HL-60 (cell line): ENCODE data around the gene SLC9C1.

Experiments used
- GABPA ChIP-seq: IDR thresholded peaks from 2 replicates; pipeline ENCODE4 v1.6.1; 2012; ENCODE audit warnings: low read depth
- POLR2AphosphoS5 ChIP-seq: IDR thresholded peaks from 2 replicates; pipeline ENCODE4 v1.6.1; 2012; ENCODE audit warnings: low read depth
- REST ChIP-seq: IDR thresholded peaks from 2 replicates; pipeline ENCODE4 v1.6.1; 2012; ENCODE audit warnings: low read depth; ENCODE audit not compliant: insufficient replicate concordance
- SPI1 ChIP-seq: IDR thresholded peaks from 2 replicates; pipeline ENCODE4 v1.6.1; 2012; ENCODE audit warnings: low read depth, mild to moderate bottlenecking, borderline replicate concordance
- TF ChIP-seq, protein P1 (sequence below): IDR thresholded peaks from one replicate; pipeline ENCODE4 v1.5.1; 2011; ENCODE audit warnings: low read length, control low read depth, inconsistent platforms; ENCODE audit not compliant: insufficient read depth

- TF ChIP-seq POLR2AphosphoS5 (no peak), GABPA (no peak), REST (no peak), SPI1 (no peak)
- TF ChIP-seq, protein P1, sequence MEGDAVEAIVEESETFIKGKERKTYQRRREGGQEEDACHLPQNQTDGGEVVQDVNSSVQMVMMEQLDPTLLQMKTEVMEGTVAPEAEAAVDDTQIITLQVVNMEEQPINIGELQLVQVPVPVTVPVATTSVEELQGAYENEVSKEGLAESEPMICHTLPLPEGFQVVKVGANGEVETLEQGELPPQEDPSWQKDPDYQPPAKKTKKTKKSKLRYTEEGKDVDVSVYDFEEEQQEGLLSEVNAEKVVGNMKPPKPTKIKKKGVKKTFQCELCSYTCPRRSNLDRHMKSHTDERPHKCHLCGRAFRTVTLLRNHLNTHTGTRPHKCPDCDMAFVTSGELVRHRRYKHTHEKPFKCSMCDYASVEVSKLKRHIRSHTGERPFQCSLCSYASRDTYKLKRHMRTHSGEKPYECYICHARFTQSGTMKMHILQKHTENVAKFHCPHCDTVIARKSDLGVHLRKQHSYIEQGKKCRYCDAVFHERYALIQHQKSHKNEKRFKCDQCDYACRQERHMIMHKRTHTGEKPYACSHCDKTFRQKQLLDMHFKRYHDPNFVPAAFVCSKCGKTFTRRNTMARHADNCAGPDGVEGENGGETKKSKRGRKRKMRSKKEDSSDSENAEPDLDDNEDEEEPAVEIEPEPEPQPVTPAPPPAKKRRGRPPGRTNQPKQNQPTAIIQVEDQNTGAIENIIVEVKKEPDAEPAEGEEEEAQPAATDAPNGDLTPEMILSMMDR: no peak
Observed at GRCh38 chr3:112331851-112332250, 37.8 kb upstream of the SLC9C1 start.
